PC-9 (cell line): ENCODE results near the gene PHF21A.

Source experiments
- CTCF ChIP-seq: fragments of 200-600 bp; sonication (generic); conservative IDR thresholded peaks from 2 replicates; pipeline ENCODE4 v1.6.1; 2017; ENCODE audit warnings: mixed run types, antibody characterized with exemption, mild to moderate bottlenecking, moderate library complexity
- EZH2 ChIP-seq: fragments of 200-600 bp; sonication (generic); IDR thresholded peaks from 2 replicates; pipeline ENCODE4 v1.8.0; 2017; ENCODE audit warnings: antibody characterized with exemption, low read depth

GRCh38 chr11:46071091-46071490 lies 50.2 kb downstream of the PHF21A start:
- TF ChIP-seq CTCF (no peak), EZH2 (no peak)
